HG02840 (cell line): ENCODE results near the gene C5AR2.
"Not testable (repeated sequence)": the region's sequence is repeated elsewhere in the genome, so short reads cannot be mapped to it uniquely, and the experiment has no call there.

Source experiments
- ATAC-seq: cut with Tn5 transposase; IDR thresholded peaks from one replicate; pipeline ENCODE4 v1.9.1; 2021; ENCODE audit warnings: mild to moderate bottlenecking, moderate library complexity, moderate number of reproducible peaks; ENCODE audit not compliant: unreplicated experiment, low FRiP score

C5AR2 gene

GRCh38 chr19:47357788-47358680 lies 26.1 kb downstream of the C5AR2 start:
- no peak for ATAC-seq

- no peak for ATAC-seq
Measured at GRCh38 chr19:47358936-47359335, 27.0 kb downstream of the C5AR2 start.

- ATAC-seq: no peak
Measured at GRCh38 chr19:47362321-47362720, 30.3 kb downstream of the C5AR2 start.

GRCh38 chr19:47363758-47364531 lies 32.0 kb downstream of the C5AR2 start:
- ATAC-seq: no peak

GRCh38 chr19:47365455-47365854 lies 33.5 kb downstream of the C5AR2 start:
- not testable (repeated sequence) for ATAC-seq

- ATAC-seq: no peak
Measured at GRCh38 chr19:47370045-47370611, 38.2 kb downstream of the C5AR2 start.

- no peak for ATAC-seq
Measured at GRCh38 chr19:47371261-47371660, 39.3 kb downstream of the C5AR2 start.

GRCh38 chr19:47372603-47373002 lies 40.6 kb downstream of the C5AR2 start:
- no peak for ATAC-seq

- no peak for ATAC-seq
Measured at GRCh38 chr19:47373246-47374240, 41.6 kb downstream of the C5AR2 start.

- ATAC-seq: no peak
Measured at GRCh38 chr19:47374876-47375693, 43.1 kb downstream of the C5AR2 start.

GRCh38 chr19:47375694-47376588 lies 44.0 kb downstream of the C5AR2 start:
- ATAC-seq: no peak

GRCh38 chr19:47376589-47377144 lies 44.7 kb downstream of the C5AR2 start:
- ATAC-seq: no peak

GRCh38 chr19:47377208-47377701 lies 45.3 kb downstream of the C5AR2 start:
- ATAC-seq: no peak

- ATAC-seq: no peak
Measured at GRCh38 chr19:47377801-47378200, 45.8 kb downstream of the C5AR2 start.

- no peak for ATAC-seq
Measured at GRCh38 chr19:47378246-47378645, 46.3 kb downstream of the C5AR2 start.

- ATAC-seq: no peak
Measured at GRCh38 chr19:47379381-47379938, 47.5 kb downstream of the C5AR2 start.

GRCh38 chr19:47380559-47380958 lies 48.6 kb downstream of the C5AR2 start:
- ATAC-seq: no peak
